Osteocyte (in vitro differentiated cells): ENCODE data around the gene CYP19A1. TPM values are rescaled to one million over a fixed set of nuclear protein-coding genes. Genes with fewer than 3 reads are reported as not detected.
A peak's percentile ranks its signal among the peaks of the same experiment; 100 is the strongest.

ENCODE experiments used
- DNase-seq: peaks from one replicate; pipeline ENCODE4 v3.0.0; 2021; ENCODE audit warnings: mixed read lengths; ENCODE audit not compliant: unreplicated experiment; ENCODE audit errors: extremely low spot score
- H3K27ac Mint-ChIP-seq: one replicate; pipeline ENCODE4 v1.8.0; 2021; ENCODE audit warnings: mild to moderate bottlenecking, mixed read lengths; ENCODE audit not compliant: unreplicated experiment
- H3K27me3 Mint-ChIP-seq: one replicate; pipeline ENCODE4 v1.8.0; 2021; ENCODE audit warnings: mixed read lengths; ENCODE audit not compliant: unreplicated experiment
- H3K36me3 Mint-ChIP-seq: one replicate; pipeline ENCODE4 v1.8.0; 2021; ENCODE audit warnings: mixed read lengths; ENCODE audit not compliant: unreplicated experiment
- H3K4me1 Mint-ChIP-seq: one replicate; pipeline ENCODE4 v1.8.0; 2021; ENCODE audit warnings: mixed read lengths; ENCODE audit not compliant: unreplicated experiment
- H3K4me3 Mint-ChIP-seq: one replicate; pipeline ENCODE4 v1.8.0; 2021; ENCODE audit warnings: mild to moderate bottlenecking, moderate library complexity, mixed read lengths; ENCODE audit not compliant: unreplicated experiment
- H3K9me3 Mint-ChIP-seq: one replicate; pipeline ENCODE4 v1.8.0; 2021; ENCODE audit warnings: mixed read lengths; ENCODE audit not compliant: unreplicated experiment
- microRNA-seq: library from miRNA; unstranded; fragments of <30 nt; microRNA quantifications from one replicate; pipeline ENCODE4 v1.1.0, GENCODE V29; 2020; ENCODE audit not compliant: unreplicated experiment
- total RNA-seq: library from RNA; stranded (reverse); gene quantifications from 2 replicates; pipeline ENCODE4 v1.2.1, GENCODE V29; 2021
- TF ChIP-seq, protein P1 (sequence below): fragments of 200-600 bp; sonication (generic); IDR thresholded peaks from 2 replicates; pipeline ENCODE4 v1.5.0; 2021; ENCODE audit warnings: antibody characterized with exemption, mild to moderate bottlenecking, moderate library complexity

The CYP19A1 gene
- total RNA-seq, 1 donor from 2014 or later, result not detected

DNA sequence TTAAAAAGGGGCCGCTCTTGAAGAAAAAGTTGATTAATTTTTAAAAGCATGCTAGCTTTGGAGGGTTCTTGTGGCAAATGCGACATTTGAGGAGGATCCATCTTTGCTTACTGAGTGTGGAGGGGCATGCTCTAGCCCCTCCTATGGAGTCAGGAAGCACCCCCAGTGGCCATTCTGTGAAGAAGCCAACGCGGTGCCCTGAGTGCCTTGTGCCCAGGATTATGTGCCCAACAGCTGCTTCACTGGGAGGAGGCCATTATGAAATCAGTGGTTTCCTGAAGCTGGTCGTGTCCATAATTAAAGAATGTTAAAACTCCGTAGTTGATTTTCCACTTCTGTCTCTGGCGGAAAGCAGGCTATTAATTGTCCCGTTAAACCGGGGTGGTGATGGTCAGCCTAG, 174.6 kb downstream of the CYP19A1 start:
- no peak overlapping the region for H3K4me3 Mint-ChIP-seq

DNA sequence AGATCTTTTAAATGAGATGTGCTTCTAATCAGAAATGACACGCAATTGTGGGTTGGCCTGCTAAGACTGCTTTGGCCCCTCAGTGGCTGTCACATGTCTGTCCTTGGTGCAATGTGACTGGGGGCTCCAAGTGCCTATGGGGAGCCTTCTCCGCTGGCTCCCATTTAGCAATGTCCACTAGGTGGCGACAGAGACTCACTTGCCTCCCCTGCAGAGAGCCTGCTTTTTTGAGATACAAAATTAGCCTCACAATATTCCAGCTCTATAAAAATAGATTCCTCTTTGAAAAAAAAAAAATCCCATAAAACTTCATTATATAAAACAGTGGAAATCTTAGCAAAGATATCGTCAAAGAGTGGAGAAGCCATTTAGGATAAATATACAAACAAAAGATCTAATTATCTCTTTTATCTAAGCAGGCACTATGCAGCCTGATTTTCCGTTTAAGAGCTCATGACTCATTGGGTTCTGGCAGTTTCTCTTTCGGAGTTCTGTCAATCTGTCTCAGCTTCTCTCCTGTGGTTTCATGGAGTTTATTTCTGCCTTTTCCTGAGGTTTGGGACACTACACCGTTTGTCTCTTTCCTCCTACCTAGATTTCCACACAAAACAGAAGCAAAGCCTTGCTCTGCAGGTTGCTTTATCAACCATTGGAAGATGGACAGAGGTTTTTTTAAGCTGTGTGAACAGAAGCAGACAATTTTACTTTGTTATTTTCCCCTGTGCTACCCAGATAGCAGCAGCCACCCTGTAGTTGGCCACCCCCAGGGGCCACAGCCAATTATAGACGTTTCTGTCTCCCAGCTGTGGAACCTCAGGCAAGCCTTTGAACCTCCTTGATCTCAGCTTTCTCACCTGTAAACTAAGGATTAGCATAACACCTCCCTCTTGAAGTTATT, 175.3 kb downstream of the CYP19A1 start:
- no peaks in the 10 kb centered on the region for H3K9me3 Mint-ChIP-seq
- TF ChIP-seq, protein P1, sequence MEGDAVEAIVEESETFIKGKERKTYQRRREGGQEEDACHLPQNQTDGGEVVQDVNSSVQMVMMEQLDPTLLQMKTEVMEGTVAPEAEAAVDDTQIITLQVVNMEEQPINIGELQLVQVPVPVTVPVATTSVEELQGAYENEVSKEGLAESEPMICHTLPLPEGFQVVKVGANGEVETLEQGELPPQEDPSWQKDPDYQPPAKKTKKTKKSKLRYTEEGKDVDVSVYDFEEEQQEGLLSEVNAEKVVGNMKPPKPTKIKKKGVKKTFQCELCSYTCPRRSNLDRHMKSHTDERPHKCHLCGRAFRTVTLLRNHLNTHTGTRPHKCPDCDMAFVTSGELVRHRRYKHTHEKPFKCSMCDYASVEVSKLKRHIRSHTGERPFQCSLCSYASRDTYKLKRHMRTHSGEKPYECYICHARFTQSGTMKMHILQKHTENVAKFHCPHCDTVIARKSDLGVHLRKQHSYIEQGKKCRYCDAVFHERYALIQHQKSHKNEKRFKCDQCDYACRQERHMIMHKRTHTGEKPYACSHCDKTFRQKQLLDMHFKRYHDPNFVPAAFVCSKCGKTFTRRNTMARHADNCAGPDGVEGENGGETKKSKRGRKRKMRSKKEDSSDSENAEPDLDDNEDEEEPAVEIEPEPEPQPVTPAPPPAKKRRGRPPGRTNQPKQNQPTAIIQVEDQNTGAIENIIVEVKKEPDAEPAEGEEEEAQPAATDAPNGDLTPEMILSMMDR, result peak; percentile 97
- H3K36me3 Mint-ChIP-seq, result no peaks in the 10 kb centered on the region
- peak overlapping the region; percentile 69 for H3K4me3 Mint-ChIP-seq
- H3K27me3 Mint-ChIP-seq, result peaks cover 15% of the 10 kb centered on the region
- H3K27ac Mint-ChIP-seq, result peak overlapping the region; percentile 53
- H3K4me1 Mint-ChIP-seq, result peaks cover 20% of the 10 kb centered on the region
- DNase-seq, result peak; percentile 89

More for the DNA sequence above, 174.6 kb downstream of the CYP19A1 start:
- DNase-seq, result no peak
- H3K9me3 Mint-ChIP-seq, result no peaks in the 10 kb centered on the region
- H3K27ac Mint-ChIP-seq, result no peak overlapping the region
- TF ChIP-seq, protein P1, result no peak
- H3K4me1 Mint-ChIP-seq, result peaks cover 21% of the 10 kb centered on the region
- H3K36me3 Mint-ChIP-seq, result no peaks in the 10 kb centered on the region
- peaks cover 20% of the 10 kb centered on the region for H3K27me3 Mint-ChIP-seq

- DNase-seq, result no peak
- H3K4me3 Mint-ChIP-seq, result no peak overlapping the region
- no peaks in the 10 kb centered on the region for H3K9me3 Mint-ChIP-seq
- H3K4me1 Mint-ChIP-seq, result peaks cover 20% of the 10 kb centered on the region
- no peak overlapping the region for H3K27ac Mint-ChIP-seq
- peaks cover 17% of the 10 kb centered on the region for H3K27me3 Mint-ChIP-seq
- TF ChIP-seq, protein P1, result no peak
- H3K36me3 Mint-ChIP-seq, result no peaks in the 10 kb centered on the region
Measured at GRCh38 chr15:51161491-51162220, 176.7 kb downstream of the CYP19A1 start.

DNA sequence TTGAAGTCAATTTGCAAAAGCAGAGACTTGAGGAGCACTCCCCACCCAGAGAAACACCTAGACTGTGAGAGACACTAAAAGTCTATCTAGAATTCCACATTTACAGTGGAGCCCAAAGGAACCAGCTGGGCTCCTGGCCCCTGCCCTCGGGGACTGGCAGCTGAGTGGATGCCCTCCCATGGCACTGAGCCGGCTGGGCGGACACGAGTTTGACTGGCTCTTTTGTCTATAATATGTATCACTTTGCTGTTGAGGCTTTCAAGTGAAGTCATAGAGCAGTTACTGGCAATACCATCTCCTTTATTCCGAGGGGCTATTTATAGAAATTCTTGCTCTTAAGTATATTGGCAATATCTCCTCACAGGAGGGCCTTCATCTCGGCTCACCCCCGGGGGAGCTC, 177.9 kb downstream of the CYP19A1 start:
- H3K36me3 Mint-ChIP-seq, result no peaks in the 10 kb centered on the region
- H3K4me3 Mint-ChIP-seq, result no peak overlapping the region
- H3K9me3 Mint-ChIP-seq, result no peaks in the 10 kb centered on the region
- H3K27me3 Mint-ChIP-seq, result peaks cover 22% of the 10 kb centered on the region
- no peak overlapping the region for H3K27ac Mint-ChIP-seq
- H3K4me1 Mint-ChIP-seq, result peaks cover 27% of the 10 kb centered on the region
- no peak for DNase-seq
- TF ChIP-seq, protein P1, result no peak

Small RNA genes within 50 kb of the gene (microRNA-seq; reads per million reads assigned to microRNA genes)
- not detected for gene MIR4713
- not detected for gene MIR7973-1
- gene MIR7973-2, result not detected

Other genes starting within 250 kb of the CYP19A1 start
- gene TNFAIP8L3, start 243.7 kb downstream of the CYP19A1 start, total RNA-seq, result 0.31 and 0.35 TPM in 2 replicates
- gene GLDN, start 3.1 kb upstream of the CYP19A1 start, total RNA-seq, result not detected in 2 replicates